Measurements from ENCODE around the gene GJD2.

DNA sequence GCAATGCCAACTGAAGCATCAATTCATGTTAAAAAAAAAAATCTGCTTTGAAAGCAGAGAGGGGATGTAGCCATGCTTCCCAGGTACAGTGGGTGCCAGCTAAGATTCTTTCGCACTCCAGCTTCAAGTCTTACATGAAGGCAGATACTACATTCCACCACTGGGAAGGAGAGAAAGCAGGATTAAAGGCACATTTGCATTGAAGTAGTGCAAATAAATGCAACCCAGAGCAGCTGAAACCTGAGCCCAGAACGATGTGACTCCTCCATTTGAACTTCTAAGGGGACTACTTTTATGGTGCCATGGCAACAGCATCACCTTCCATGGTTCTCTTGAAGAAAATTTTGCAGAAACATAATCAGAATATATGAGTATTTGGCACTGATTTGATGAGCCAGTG lies 19.1 kb upstream of the GJD2 start:
- TF ChIP-seq POLR2AphosphoS5 (IDR thresholded peaks at IDR 0.05; ENCODE audit: low read depth, low read length) (no peak), TCF7L2 (IDR thresholded peaks at IDR 0.05; ENCODE audit: low read depth, low read length) (no peak), SIN3A (IDR thresholded peaks at IDR 0.05; ENCODE audit: borderline replicate concordance, insufficient read depth, low read depth, low read length) (no peak)
- TF ChIP-seq, protein P1, sequence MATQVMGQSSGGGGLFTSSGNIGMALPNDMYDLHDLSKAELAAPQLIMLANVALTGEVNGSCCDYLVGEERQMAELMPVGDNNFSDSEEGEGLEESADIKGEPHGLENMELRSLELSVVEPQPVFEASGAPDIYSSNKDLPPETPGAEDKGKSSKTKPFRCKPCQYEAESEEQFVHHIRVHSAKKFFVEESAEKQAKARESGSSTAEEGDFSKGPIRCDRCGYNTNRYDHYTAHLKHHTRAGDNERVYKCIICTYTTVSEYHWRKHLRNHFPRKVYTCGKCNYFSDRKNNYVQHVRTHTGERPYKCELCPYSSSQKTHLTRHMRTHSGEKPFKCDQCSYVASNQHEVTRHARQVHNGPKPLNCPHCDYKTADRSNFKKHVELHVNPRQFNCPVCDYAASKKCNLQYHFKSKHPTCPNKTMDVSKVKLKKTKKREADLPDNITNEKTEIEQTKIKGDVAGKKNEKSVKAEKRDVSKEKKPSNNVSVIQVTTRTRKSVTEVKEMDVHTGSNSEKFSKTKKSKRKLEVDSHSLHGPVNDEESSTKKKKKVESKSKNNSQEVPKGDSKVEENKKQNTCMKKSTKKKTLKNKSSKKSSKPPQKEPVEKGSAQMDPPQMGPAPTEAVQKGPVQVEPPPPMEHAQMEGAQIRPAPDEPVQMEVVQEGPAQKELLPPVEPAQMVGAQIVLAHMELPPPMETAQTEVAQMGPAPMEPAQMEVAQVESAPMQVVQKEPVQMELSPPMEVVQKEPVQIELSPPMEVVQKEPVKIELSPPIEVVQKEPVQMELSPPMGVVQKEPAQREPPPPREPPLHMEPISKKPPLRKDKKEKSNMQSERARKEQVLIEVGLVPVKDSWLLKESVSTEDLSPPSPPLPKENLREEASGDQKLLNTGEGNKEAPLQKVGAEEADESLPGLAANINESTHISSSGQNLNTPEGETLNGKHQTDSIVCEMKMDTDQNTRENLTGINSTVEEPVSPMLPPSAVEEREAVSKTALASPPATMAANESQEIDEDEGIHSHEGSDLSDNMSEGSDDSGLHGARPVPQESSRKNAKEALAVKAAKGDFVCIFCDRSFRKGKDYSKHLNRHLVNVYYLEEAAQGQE (IDR thresholded peaks at IDR 0.05; ENCODE audit: insufficient read depth in 1 of 2, low read depth in 2 of 2, low read length in 1 of 2), result no peak
- TF ChIP-seq, protein P2, sequence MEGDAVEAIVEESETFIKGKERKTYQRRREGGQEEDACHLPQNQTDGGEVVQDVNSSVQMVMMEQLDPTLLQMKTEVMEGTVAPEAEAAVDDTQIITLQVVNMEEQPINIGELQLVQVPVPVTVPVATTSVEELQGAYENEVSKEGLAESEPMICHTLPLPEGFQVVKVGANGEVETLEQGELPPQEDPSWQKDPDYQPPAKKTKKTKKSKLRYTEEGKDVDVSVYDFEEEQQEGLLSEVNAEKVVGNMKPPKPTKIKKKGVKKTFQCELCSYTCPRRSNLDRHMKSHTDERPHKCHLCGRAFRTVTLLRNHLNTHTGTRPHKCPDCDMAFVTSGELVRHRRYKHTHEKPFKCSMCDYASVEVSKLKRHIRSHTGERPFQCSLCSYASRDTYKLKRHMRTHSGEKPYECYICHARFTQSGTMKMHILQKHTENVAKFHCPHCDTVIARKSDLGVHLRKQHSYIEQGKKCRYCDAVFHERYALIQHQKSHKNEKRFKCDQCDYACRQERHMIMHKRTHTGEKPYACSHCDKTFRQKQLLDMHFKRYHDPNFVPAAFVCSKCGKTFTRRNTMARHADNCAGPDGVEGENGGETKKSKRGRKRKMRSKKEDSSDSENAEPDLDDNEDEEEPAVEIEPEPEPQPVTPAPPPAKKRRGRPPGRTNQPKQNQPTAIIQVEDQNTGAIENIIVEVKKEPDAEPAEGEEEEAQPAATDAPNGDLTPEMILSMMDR (IDR thresholded peaks at IDR 0.05), result no peak

Measured in Panc1 (cell line).